HG02623 (cell line): ENCODE data around the gene DAG1.
"Not testable (repeated sequence)": the region's sequence is repeated elsewhere in the genome, so short reads cannot be mapped to it uniquely, and the experiment has no call there.

Experiments
- ATAC-seq: cut with Tn5 transposase; IDR thresholded peaks from one replicate; pipeline ENCODE4 v1.9.1; 2021; ENCODE audit warnings: moderate library complexity; ENCODE audit not compliant: unreplicated experiment

The DAG1 gene

DNA sequence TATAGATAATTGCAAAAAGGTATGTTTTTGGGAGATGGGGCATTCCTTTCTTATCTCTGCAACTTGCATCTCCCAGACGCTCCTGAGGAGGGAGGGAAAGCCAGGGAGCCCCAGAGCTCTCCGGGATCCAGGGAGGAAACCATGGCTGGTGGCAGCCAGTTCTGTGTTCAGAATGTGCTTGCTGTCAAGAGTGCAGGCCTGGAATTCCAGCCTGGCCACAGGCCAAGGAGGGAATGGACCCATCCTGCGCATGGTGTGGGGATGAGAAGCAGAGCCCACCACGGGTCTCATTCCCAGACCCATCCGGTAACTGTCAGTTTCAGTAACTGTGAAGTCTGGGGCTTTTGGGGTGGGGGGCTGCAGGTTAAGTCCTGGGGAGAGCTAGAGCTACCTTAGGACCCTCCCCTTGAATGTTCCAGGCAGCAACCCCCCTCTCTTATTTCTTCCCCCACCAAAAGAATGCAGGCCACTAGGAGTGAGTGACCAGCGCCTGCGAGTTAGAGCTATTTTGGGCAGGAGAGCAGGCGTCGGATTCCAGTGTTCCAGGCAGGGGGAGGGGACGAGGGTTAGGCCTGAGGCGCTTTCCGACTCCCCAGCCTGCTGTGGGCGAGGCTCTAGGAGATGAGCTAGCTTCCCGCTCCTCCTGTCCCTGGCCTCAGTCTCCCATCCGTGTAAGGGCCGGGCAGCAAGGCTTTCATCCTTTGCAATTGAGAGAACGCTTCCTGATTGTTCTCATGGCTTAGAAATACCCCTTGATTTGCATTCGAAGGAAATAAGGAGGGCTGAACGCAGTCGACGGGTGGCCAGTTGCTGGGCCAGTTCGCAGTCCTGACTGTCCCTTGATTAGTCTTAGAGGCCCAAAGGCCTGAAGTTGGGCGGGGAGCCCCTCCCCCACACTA is 781 bp upstream of the DAG1 start:
- no peak for ATAC-seq

DNA sequence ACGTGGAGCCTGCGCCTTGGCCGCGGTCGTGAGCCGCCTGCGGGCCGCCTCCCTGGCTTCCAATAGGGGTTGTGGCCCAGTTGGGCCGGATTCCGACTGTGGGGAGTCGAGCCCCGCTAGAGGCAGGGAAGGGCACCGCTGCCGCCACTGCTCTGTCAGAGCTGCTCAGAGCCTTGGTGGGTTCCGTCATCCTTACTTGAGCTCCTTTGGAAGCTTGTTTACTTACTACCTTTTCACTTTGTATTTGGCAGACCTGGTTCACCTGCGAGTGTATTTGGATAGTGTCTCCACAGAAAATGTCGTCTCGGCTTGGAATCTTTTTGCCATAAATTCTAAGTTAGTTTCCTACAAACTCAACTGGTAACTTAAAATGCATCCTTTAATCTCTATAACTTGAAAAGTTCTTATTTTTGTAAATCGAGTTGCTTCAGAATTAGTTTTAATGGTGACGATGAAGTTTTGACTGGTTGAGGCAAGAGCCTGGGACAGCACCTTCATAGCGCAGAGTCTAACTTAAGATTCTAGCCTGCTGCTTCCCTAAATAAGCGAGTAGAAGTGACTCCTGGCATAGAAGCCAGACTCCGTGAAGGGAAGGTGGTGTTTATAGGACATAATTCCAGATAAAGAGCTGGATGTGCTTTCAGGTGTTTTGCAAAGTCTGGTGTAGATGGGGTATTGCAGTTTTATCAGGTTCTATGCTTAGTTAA is 800 bp downstream of the DAG1 start:
- peak; percentile 20 for ATAC-seq

DNA sequence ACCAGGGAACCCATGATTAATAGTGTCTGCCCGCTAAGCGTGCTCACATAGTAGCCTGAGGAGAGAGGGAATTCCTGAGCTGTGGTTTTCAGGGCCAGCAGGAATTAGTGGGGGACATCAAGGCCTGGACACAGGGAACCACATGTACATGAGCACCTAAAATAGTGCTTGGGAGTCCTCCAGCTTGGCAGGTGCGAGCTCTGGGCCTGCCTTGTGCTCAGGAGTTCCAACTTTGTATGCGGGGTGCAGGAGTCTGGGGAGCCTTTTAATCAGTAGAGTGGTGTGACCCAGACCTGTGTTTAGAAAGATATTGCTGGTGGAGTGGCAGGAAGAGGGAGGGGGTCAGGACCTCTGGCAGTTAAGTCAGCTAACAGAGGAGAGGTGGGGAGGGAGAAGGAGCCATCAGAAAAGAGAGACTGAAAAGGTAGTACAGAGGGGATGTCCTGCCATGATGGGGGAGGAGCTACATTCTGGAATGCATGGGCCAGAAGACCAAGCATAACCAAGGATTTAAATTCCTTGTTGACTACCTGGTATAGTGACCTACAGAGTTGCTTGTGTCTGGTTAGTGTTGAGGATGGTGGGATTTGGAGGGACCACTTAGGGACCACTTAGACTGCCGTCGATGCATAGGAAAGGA is 1.9 kb downstream of the DAG1 start:
- no peak for ATAC-seq

DNA sequence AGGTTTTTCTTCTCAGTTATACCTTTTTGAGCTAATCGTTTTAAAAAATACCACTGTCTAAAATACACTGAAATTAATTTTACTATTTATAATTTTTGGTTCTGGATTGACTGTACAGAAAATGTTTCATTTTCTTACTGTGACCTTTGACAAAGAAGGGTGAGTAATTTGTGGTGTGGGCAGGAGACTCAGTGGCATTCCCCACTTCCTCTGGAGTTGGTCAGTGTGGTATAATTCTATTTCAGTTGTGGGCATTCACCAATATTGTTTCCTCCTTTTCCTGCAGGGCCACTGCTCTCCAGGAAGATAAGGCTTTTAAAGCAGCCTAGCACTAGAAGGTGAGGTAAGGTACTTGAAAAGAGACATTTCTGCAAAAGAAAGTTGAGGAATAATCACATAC is 6.5 kb downstream of the DAG1 start:
- no peak for ATAC-seq

DNA sequence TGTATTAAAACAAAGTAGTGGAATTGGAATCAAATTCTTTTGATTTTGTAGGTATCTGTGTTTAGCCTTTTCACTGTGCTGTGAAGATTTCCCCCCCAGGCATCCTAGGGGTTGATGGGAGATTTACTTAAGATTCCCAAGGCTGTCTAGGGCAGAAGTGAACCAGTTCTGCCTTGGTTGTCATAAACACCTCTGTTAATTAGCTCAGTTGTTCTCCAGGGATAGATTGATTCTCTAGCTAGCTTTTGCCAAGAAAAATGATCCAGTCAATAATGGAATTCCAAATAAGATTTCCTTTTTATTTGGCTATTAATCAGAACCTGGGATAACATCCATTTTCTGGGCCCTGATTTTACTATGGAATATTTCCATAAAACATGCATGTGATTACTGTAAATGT is 12.7 kb downstream of the DAG1 start:
- ATAC-seq: no peak

DNA sequence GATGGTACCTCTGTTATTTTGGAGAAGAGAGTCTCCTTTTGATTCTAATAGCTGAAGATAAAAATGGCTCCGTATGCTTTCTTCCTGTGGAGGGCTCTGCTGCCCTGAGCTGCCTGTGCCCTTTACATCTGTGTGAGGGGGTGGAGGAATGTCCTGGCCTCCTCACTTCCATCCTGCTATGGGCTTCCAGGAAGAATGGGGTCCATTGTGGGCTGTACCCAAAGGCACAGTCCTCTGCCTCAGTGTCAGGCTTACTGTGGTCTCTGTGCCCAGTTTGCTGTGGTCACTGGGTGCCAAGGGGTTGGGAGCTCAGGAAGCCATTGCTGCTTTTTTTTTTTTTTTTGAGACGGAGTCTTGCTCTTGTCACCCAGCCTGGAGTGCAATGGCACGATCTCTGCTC is 14.4 kb downstream of the DAG1 start:
- ATAC-seq: no peak

DNA sequence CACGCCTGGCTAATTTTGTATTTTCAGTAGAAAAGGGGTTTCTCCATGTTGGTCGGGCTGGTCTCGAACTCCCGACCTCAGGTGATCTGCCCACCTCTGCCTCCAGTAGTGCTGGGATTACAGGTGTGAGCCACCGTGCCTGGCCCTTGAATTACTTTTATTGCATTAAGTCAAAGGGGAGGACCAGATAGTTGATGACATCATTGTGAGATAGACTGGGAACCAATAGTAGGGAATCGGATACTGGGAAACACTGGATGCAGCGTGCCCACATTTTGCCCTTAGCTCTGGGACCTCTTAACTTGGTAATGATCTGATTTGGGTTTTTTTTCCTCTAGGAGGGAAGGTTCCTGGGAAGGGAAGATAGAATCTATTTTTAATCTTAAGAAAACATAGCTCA is 19.2 kb downstream of the DAG1 start:
- no peak for ATAC-seq

DNA sequence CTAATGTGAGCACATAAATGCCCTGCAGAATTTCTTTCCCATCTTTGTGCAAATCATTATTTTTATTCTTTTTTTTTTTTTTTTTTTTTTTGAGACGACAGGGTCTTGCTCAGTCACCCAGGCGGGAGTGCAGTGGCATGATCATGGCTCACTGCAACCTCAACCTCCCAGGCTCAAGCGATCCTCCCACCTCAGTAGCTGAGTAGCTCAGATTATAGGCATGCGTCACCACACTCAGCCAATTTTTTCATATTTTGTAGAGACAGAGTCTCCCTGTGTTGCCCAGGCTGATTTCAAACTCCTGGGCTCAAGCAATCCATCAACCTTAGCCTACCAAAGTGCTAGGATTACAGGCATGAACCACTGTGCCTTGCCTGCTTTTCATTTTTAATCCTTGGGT is 22.9 kb downstream of the DAG1 start:
- ATAC-seq: no peak

DNA sequence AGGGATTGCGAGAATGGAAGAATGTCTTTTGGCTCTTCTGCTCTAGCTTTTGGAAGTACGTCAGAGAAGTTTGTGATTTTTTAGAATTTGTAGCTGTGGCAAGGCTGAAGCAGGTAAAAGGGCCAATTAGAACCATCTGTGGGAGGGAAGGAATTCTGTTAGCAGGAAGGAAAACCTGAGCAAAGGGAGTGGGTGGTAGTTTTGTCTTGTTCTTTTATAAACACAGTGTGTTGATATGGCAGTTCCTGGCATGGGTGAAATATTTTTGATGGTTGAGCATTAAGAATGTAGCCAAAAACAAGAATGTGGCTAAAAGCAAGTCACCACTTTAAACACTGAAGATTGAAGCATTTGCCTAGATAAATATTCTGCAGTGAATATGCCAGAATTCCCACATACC is 23.8 kb downstream of the DAG1 start:
- no peak for ATAC-seq

DNA sequence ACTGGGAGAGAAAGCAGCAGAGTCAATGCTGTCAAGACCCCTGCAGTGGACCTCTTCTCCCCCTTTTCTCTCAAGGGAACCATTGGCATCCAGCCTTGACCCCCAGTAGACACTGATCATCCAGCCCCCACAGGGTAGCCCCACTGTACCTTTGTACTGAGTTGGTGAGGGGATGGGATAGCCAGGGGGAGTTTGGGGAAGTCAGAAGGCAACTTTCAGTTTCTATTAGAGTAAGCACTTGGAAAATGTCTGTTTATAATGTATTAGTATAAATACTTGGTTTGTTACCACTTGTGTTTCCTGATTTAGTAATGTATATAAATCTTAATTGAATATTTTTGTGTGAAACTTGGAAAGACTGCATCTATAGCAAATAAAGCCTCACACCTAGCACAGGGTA is 25.0 kb downstream of the DAG1 start:
- ATAC-seq: no peak

DNA sequence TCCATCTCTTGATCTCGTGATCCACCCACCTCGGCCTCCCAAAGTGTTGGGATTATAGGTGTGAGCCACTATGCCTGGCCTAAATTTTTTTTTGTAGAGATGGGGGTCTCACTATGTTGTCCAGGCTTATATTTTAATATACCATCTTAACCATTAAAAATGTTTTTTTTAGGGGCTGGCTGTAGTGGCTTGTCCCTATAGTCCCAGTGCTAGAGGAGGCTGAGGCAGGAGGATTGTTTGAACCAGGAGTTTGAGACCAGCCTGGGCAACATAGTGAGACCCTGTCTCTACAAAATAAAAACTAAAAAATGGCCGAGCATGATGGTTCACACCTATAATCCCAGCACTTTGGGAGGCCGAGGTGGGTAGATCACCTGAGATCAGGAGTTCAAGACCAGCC is 26.8 kb downstream of the DAG1 start:
- not testable (repeated sequence) for ATAC-seq

DNA sequence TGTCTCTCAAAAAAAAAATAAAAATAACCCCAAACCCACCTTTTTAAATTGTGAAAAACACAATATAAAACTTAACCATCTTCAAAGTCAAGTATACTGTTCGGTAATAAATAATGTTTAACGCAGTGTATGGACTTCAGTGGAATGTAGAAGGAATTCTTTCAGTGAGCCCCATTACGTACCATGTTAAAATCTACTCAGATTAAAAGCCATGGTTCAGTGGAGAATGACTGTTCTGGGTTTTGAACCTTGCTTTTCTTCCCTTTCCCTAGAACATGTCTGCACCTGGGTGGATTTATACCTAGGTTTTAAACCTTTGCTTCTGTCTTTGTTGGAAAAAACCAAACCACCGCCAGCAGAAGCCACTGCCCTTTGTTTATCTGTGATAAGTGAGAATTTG is 27.5 kb downstream of the DAG1 start:
- no peak for ATAC-seq

DNA sequence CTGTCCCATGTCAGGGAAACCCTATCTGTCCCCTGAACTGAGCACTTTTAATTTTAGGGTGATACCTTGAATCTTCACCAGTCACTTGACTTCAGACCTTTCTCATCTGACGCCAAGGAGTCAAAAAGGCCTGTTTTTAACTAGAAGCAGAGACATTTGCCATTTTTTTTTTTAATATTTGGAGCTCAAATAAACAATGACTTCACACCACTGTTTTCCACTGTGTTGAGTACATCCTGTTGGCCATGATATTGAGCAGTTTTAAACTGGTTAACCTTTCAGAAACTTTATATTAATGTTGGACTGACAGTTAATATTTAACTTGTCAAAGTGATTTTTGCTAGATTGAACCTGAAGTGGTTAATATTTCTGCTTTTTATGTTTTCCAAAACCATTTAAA is 28.2 kb downstream of the DAG1 start:
- ATAC-seq: no peak

DNA sequence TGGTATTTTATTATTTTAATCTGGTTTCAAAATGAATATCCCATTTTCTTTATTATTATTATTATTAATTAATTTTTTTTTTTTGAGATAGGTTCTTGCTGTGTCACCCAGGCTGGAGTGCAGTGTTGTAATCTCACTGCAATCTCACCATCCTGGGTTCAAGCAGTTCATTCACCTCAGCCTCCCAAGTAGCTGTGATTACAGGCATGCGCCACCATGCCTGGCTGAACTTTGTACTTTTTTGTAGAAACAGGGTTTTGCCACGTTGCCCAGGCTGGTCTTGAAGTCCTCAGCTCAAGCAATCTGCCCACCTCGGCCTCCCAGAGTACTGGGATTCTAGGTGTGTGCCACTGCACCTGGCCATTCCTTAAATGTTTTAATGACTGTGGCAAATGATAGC is 28.6 kb downstream of the DAG1 start:
- ATAC-seq: no peak

DNA sequence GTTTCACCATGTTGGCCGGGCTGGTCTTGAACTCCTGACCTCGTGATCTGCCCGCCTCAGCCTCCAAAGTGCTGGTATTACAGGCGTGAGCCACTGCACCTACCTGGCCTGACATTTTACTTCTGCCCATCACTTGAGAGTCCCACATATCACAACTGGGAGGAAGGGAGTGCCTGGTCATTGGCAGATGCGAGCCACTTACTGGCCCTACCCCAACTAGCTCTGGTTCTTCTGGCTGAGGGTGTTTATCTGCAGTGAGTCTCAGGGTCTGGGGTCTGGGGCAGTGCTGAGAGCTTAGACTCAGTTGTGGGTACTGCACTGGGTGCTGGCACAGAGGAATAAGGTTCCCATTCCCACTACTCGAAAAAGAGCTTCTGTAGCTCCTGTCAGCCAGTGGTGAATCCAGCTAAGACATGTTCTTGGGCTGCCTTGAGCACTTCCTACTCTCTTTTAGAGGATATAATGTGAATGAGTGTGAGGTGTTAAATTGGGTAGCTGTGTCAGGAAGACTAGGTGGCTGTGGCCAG is 30.2 kb downstream of the DAG1 start:
- ATAC-seq: no peak

DNA sequence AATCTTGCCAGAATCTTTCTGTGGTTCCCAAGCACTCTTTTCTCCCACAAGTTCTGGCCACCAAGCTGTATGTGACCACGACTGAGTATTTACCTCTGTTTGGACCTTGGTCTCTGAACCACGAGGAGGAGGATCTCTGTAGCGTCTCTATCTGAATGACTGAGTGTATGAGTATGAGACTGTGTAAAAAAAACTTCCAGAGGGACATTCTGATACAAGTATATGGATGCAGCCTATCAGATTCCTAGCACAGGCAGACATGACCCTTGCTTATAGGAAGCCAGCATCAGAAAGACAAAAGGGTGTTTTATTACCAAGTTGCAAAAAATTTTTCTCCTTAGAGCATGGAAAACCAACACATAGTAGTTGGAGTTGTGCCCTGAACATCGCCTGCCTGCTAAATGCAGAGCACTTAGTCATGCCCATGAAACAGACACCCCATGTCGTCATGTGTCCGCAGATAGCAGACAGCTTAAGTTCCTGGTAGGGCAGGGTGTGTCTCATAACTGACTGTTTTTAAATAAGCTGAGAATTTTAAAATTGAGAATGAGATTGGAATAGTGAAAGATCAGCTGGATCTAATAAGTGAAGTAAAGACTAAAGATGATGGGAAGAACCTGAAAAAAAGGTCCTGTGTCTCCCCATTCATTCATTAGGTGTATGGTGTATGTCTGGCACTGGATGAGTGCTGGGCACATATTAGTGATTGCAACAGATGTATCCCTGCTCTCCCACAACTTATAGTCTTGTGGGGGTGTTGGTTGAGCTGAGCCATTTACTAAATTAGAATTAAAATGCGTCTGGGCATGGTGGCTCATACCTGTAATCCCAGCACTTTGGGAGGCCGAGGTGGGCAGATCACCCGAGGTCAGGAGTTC is 30.9 kb downstream of the DAG1 start:
- ATAC-seq: no peak

DNA sequence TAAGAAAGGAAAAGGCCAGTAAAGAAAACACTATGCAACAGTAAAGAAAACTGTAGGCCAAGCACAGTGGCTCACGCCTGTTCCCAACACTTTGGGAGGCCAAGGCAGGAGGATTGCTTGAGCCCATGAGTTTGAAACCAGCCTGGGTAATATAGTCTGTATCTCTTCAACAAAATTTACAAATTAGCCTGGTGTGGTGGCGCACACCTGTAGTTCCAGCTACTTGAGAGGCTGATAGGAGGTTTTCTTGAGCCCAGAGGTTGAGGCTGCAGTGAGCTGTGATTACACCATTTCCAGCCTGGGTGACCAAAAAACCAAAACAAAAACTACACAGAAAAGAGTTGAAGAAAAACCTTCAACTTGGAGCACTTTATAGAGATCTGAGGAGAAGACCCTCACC is 31.8 kb downstream of the DAG1 start:
- no peak for ATAC-seq

DNA sequence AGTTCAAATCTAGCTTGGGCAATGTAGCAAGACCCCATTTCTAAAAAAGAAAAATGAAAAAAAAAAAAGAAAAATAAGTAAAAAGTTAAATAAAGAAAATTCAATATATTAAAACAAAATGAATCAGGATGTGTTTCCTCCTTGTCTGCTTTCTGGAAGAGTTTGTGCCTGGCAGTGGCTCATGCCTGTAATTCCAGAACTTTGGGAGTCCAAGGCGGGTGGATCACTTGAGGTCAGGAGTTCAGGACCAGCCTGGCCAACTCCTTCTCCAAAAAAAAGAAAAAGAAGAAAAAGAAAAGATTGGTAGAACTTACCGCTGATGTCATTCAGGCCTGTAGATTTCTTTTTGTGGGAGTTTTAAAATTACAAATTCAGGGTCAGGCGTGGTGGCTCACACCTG is 36.8 kb downstream of the DAG1 start:
- no peak for ATAC-seq

DNA sequence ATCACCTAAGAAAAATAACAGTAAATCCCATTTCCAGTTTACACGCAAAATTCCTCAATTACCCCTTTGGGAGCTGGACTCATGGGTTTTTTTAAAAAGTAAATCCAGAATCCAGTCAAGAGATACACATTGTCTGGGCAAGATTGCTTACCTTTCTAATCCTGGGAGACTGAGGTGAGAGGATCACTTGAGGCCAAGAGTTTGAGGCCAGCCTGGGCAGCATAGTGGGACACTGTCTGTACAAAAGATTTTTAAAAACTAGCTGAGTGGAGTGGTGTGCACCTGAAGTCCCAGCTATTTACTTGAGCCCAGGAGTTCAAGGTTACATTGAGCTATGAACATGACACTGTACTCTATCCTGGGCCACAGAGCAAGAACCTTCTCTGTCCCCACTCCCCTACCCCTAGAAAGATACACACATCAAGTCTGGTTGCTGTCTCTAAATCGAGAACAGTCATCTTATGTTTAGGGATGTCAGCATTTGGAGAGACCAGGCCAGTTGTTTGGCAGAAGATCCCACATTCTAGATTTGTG is 39.0 kb downstream of the DAG1 start:
- no peak for ATAC-seq

DNA sequence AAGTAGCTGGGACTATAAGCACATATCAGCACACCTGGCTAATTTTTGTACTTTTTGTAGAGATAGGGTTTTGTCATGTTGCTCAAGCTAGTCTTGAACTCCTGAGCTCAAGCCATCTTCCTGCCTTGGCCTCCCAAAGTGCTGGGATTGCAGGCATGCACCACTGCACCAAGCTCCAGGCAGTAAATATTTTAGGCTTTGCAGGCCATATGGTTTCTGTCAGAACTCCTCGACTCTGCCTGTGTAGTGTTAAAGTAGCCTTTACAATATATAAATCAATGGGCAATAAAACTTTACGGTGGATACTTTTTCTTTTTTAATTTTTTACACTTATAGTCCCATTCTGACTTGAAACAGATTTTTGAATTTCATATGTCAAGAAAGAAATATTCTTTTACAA is 41.6 kb downstream of the DAG1 start:
- no peak for ATAC-seq
